ENCODE measurements around the gene AMDHD2.
"Not testable (repeated sequence)": the region's sequence is repeated elsewhere in the genome, so short reads cannot be mapped to it uniquely, and the experiment has no call there.

The AMDHD2 gene

DNA sequence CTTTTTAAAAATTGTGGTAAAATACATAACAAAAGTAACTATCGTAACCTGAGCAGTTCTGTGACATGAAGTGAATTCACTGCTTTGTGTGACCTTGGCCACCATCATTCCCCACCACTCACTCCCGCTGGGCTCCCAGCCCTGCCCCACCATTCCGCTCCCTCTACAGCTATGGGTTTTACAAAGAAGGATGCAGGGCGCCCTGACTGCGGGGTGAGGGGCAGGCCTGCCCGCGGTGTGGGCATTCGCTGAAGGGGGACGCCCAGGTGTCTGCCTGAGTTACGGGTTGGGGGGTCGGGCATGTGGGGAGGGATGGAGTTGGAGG, 11.2 kb downstream of the AMDHD2 start, which contains the start of gene CEMP1:
TSS of gene CEMP1 (minus strand) at position 38 of the 325 bp plus-strand sequence. CDS start 335 bp downstream, outside the sequence.
- no peak for TF ChIP-seq CTCF (IDR thresholded peaks at IDR 0.05)
- Histone ChIP-seq H3K27me3 (no peaks in the 10 kb centered on the region), H3K9me3 (no peaks in the 10 kb centered on the region), H3K4me3 (peak within 1 kb of the TSS; percentile 72 to 84), H3K4me1 (peaks cover 0 to 12% (median 7%) of the 10 kb centered on the region in 4 donors), H3K27ac (peak within 1 kb of the TSS; percentile 98 to 99), H3K36me3 (peaks cover 6 to 36% (median 22%) of the 10 kb centered on the region in 3 donors)
- no peak for DNase-seq
- intact Hi-C loops (cut with DNase I; ENCODE audit: low total_unique reads) = no loop called here

DNA sequence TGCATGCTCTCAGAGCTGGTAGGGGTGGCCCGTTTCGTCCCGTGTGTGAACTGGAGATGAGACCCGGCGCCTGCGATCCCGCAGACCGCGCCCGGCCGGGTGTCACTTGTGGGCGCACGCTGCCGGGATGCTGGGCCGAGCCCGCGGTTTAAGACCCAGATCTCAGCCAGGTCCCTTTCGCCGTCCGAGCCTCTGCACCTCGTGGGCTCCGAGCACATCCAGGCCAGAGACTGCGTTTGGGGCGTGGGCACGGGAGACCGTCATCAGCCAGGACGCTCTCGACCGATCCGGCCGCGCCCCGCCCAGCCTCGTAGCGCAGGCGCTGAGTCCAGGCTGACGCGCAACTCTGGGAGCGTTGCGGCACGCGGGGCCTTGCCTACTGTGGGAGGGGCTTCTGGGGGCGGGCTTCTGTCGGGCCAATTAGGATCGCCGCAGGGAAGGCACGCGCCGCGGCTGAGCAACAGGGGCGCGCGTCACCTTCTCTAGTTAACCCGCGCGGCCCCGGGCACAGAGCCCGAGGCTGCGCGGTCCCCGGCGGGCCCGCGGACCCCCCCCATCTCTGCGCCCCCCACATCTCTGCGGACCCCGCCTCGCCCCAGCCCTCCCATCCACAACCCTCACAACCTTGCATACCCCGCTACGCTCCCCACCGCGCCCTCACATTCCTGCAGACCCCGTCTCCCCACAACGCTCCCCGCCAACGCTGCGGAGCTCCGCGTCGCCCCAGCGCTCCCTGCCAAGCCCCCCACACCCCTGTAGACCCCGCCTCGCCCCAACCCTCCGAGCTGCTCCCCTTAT, 11.7 kb downstream of the AMDHD2 start:
- Histone ChIP-seq H3K9me3 (no peaks in the 10 kb centered on the region), H3K27ac (peak overlapping the region; percentile 98 to 99), H3K27me3 (no peaks in the 10 kb centered on the region), H3K4me1 (peaks cover 0 to 18% (median 8%) of the 10 kb centered on the region in 4 donors), H3K36me3 (peaks cover 6 to 31% (median 19%) of the 10 kb centered on the region in 3 donors), H3K4me3 (peak overlapping the region; percentile 72 to 84)
- TF ChIP-seq CTCF (IDR thresholded peaks at IDR 0.05) = no peak
- intact Hi-C loops (cut with DNase I; ENCODE audit: low total_unique reads) = no loop called here
- peak; percentile 98 to 99 for DNase-seq

DNA sequence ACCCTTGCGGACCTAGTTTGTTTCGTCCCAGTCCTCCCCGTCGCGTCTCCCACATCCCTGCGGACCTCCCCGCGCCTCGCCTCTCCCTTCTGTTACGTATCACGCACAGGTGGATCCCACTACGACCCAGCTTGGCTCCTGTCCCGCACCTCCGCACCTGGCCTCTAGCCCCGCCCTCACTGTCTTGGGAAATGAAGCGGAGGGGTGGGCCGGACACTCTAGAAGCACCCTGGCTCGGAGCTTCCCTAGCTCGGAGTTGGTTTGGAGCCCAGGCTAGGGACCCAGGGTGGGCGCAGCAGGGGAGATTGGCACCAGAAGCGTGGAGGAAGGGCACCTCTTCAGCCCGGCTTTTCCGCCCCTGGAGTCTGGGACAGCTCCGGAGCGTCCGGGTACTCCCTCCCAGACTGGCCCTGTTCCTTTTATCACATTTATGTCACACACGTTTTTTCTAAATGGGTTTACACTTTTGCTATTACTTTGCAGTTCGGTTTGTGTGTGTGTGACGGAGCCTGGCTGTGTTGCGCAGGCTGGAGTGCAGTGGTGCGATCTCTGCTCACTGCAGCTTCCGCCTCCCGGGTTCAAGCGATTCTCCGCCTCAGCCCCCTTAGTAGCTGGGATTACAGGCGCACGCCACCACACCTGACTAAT, 12.4 kb downstream of the AMDHD2 start:
- peaks cover 6 to 23% (median 12%) of the 10 kb centered on the region in 3 donors for H3K36me3 ChIP-seq
- peak; percentile 67 to 87 for DNase-seq
- H3K9me3 ChIP-seq = no peaks in the 10 kb centered on the region
- no peak for TF ChIP-seq CTCF (IDR thresholded peaks at IDR 0.05)
- intact Hi-C loops (cut with DNase I; ENCODE audit: low total_unique reads) = no loop called here
- H3K27ac ChIP-seq = peak overlapping the region; percentile 98 to 99
- H3K4me3 ChIP-seq = peak overlapping the region; percentile 72 to 84
- H3K4me1 ChIP-seq = peaks cover 0 to 22% (median 10%) of the 10 kb centered on the region in 4 donors
- H3K27me3 ChIP-seq = no peaks in the 10 kb centered on the region

GRCh38 chr16:2533142-2533755, 13.1 kb downstream of the AMDHD2 start:
- Histone ChIP-seq H3K36me3 (peaks cover under 1 to 17% (median 6%) of the 10 kb centered on the region in 3 donors), H3K4me3 (peak overlapping the region; percentile 72 to 84), H3K27ac (peak overlapping the region; percentile 98 to 99), H3K4me1 (peaks cover 0 to 22% (median 10%) of the 10 kb centered on the region in 4 donors)
- intact Hi-C loops (cut with DNase I; ENCODE audit: low total_unique reads); DNase-seq; H3K9me3 ChIP-seq; H3K27me3 ChIP-seq: not testable (repeated sequence)

DNA sequence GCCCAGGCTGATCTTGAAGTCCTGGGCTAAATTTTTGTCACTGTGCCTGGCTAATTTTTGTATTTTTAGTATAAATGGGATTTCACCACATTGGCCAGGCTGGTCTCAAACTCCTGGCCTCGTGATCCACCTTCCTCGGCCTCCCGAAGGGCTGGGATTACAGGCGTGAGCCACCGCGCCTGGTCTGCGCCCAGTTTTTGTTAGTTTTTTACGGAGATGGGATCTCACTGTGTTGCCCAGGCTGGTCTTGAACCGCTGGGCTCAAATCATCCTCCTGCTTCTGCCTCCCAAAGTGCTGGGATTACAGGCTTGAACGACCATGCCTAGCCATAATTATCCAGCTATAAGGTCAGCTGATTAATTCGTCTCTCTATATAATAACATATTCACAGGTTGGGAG, 13.7 kb downstream of the AMDHD2 start:
- no peaks in the 10 kb centered on the region for H3K9me3 ChIP-seq
- no peak for TF ChIP-seq CTCF (IDR thresholded peaks at IDR 0.05)
- H3K27ac ChIP-seq = peak overlapping the region in 1 of 2 donors; percentile 99
- H3K36me3 ChIP-seq = peaks cover 0 to 10% (median 0%) of the 10 kb centered on the region in 3 donors
- no peak overlapping the region for H3K4me3 ChIP-seq
- no peaks in the 10 kb centered on the region for H3K27me3 ChIP-seq
- H3K4me1 ChIP-seq = peaks cover 0 to 25% (median 14%) of the 10 kb centered on the region in 4 donors
- DNase-seq = no peak
- intact Hi-C loops (cut with DNase I; ENCODE audit: low total_unique reads) = no loop called here

- H3K9me3 ChIP-seq; H3K27ac ChIP-seq; H3K4me3 ChIP-seq; H3K36me3 ChIP-seq; H3K27me3 ChIP-seq; DNase-seq; intact Hi-C loops (cut with DNase I; ENCODE audit: low total_unique reads): not testable (repeated sequence)
- H3K4me1 ChIP-seq = peaks cover 0 to 30% (median 18%) of the 10 kb centered on the region in 4 donors
These were observed 14.2 kb downstream of the AMDHD2 start for GRCh38 chr16:2534335-2534734.
